ENCODE data around the gene CNTNAP4. TPM values are rescaled to one million over a fixed set of nuclear protein-coding genes. Genes with fewer than 3 reads are reported as not detected.

CNTNAP4 gene
- total and polyA plus RNA-seq, 2 of the 8 experiments (the other 6 are each of a cell fraction or from before 2014, with no cell fraction given) = not detected

GRCh38 chr16:76373998-76374397 lies 96.8 kb downstream of the CNTNAP4 start:
- Histone ChIP-seq H3K36me3 (ENCODE audit: control insufficient read depth in 2 of 4, insufficient read depth in 4 of 4, low read length in 3 of 4) (no peaks in the 10 kb centered on the region), H3K27me3 (replicated peaks in 1 of 4; ENCODE audit: control insufficient read depth in 3 of 4, extremely low read depth in 1 of 4, insufficient read depth in 3 of 4, low read length in 3 of 4) (no peaks in the 10 kb centered on the region), H3K23ac (ENCODE audit: insufficient read length) (no peak overlapping the region), H3K79me2 (ENCODE audit: control insufficient read depth in 1 of 2, insufficient read depth in 2 of 2, low read length in 2 of 2) (no peaks in the 10 kb centered on the region), H3K9ac (replicated peaks in 1 of 4; ENCODE audit: extremely low read depth in 1 of 4, low read depth in 3 of 4, low read length in 3 of 4) (no peak overlapping the region), H2AK5ac (ENCODE audit: low read depth, low read length) (no peak overlapping the region), H3K14ac (ENCODE audit: insufficient read length) (no peak overlapping the region), H3K18ac (ENCODE audit: extremely low read depth, low read length) (no peak overlapping the region), H3K4ac (replicated peaks; ENCODE audit: insufficient read length, low read depth, low read length) (no peak overlapping the region), H3K4me1 (replicated peaks in 1 of 4; ENCODE audit: control insufficient read depth in 3 of 4, insufficient read depth in 4 of 4, low read length in 3 of 4) (peaks cover 0 to 2% (median 0%) of the 10 kb centered on the region in 4 experiments; a peak in 1 of 7 replicates), H2AFZ (ENCODE audit: low read length) (no peak overlapping the region), H3K79me1 (ENCODE audit: low read depth, low read length) (no peaks in the 10 kb centered on the region), H4K5ac (ENCODE audit: insufficient read length, low read depth, low read length) (no peak overlapping the region), H3K56ac (replicated peaks; ENCODE audit: insufficient read length, low read depth, low read length) (no peak overlapping the region), H2BK5ac (ENCODE audit: low read depth, low read length) (no peak overlapping the region), H4K8ac (ENCODE audit: extremely low read depth, insufficient read depth, low read length) (no peak overlapping the region), H2BK15ac (ENCODE audit: low read length) (no peak overlapping the region), H3K4me3 (ENCODE audit: extremely low read depth in 1 of 4, insufficient read depth in 2 of 4, low read depth in 3 of 4, low read length in 4 of 4) (no peak overlapping the region), H4K91ac (replicated peaks; ENCODE audit: insufficient read length, low read length) (no peak overlapping the region), H3K23me2 (ENCODE audit: low read depth, low read length) (no peaks in the 10 kb centered on the region), H3K27ac (ENCODE audit: low read depth, low read length) (no peak overlapping the region), H2BK20ac (ENCODE audit: low read length) (no peak overlapping the region), H4K20me1 (replicated peaks in 1 of 2; ENCODE audit: control insufficient read depth in 1 of 2, insufficient read depth in 2 of 2, low read length in 2 of 2) (no peaks in the 10 kb centered on the region), H3K4me2 (ENCODE audit: insufficient read depth in 1 of 2, low read depth in 2 of 2, low read length in 2 of 2) (no peak overlapping the region), H2BK120ac (replicated peaks; ENCODE audit: low read depth, low read length) (no peak overlapping the region), H3K9me3 (ENCODE audit: insufficient read depth in 2 of 2, low read depth in 1 of 2, low read length in 1 of 2) (no peaks in the 10 kb centered on the region), H2BK12ac (ENCODE audit: low read depth, low read length) (no peak overlapping the region)
- no peak for FAIRE-seq
- WGBS, 2 experiments (ENCODE audit: extremely low coverage in 1 of 2, insufficient coverage in 1 of 2, insufficient read length in 1 of 2, insufficient replicate concordance in 2 of 2, low coverage in 1 of 2, low lambda C conversion rate in 2 of 2, missing lambda C conversion rate in 1 of 2) = 88% methylated on average over 4 of the region's 4 CpGs; no CpG with 5 or more reads in 1 of the 2 experiments
- DNase-seq (ENCODE audit: low read depth in 1 of 2, low spot score in 2 of 2) = no peak
- ChIA-PET CTCF (ENCODE audit: partially characterized antibody) (no interaction called here), POLR2A (ENCODE audit: partially characterized antibody) (no interaction called here)
- no peak for TF ChIP-seq SUZ12 (IDR thresholded peaks at IDR 0.05; ENCODE audit: low read length)
- TF ChIP-seq HDAC6 (IDR thresholded peaks at IDR 0.05; ENCODE audit: low read depth, low read length) = no peak
- TF ChIP-seq ASH2L (IDR thresholded peaks at IDR 0.05; ENCODE audit: low read length) = no peak
- TF ChIP-seq CHD2 (IDR thresholded peaks at IDR 0.05; ENCODE audit: low read length) = no peak
- no peak for TF ChIP-seq NANOG (IDR thresholded peaks at IDR 0.05; ENCODE audit: insufficient read depth, low read depth, low read length, poor library complexity, severe bottlenecking)
- no peak for TF ChIP-seq RAD21 (IDR thresholded peaks at IDR 0.05 in 1 of 2, conservative IDR thresholded peaks at IDR 0.05 in 1 of 2; ENCODE audit: low read depth in 2 of 2, low read length in 2 of 2)
- TF ChIP-seq CBX5 (IDR thresholded peaks at IDR 0.05; ENCODE audit: low read depth, low read length) = no peak
- no peak for TF ChIP-seq TEAD4 (IDR thresholded peaks at IDR 0.05; ENCODE audit: low read depth, low read length)
- no peak for TF ChIP-seq PHF8 (conservative IDR thresholded peaks at IDR 0.05; ENCODE audit: low read depth, low read length)
- TF ChIP-seq BRCA1 (IDR thresholded peaks at IDR 0.05; ENCODE audit: low read depth, low read length) = no peak
- no peak for TF ChIP-seq SRF (IDR thresholded peaks at IDR 0.05; ENCODE audit: low read depth, low read length)
- TF ChIP-seq SIN3A (conservative IDR thresholded peaks at IDR 0.05 in 1 of 2, IDR thresholded peaks at IDR 0.05 in 1 of 2; ENCODE audit: low read depth in 1 of 2, low read length in 2 of 2) = no peak
- TF ChIP-seq POU5F1 (IDR thresholded peaks at IDR 0.05; ENCODE audit: low read depth, low read length) = no peak
- no peak for TF ChIP-seq CHD1 (IDR thresholded peaks at IDR 0.05; ENCODE audit: low read depth, low read length)
- TF ChIP-seq HDAC2 (IDR thresholded peaks at IDR 0.05; ENCODE audit: borderline replicate concordance in 1 of 2, low read depth in 2 of 2, low read length in 2 of 2) = no peak
